SK-N-MC (cell line): ENCODE data around the gene PDE9A.

Source experiments
- DNase-seq: peaks from one replicate; pipeline ENCODE4 v3.0.0-alpha.2; 2011; ENCODE audit warnings: low read depth, low spot score
- H3K27ac ChIP-seq: fragments of 200-600 bp; sonication (generic); 2 replicates; pipeline ENCODE4 v1.5.1; 2016; ENCODE audit warnings: mixed run types
- H3K36me3 ChIP-seq: fragments of 200-600 bp; sonication (generic); 2 replicates; pipeline ENCODE4 v1.6.1; 2017; ENCODE audit warnings: antibody characterized with exemption, low read length, mixed read lengths; ENCODE audit not compliant: insufficient read depth
- H3K4me3 ChIP-seq: fragments of 200-600 bp; sonication (generic); 2 replicates; pipeline ENCODE4 v1.5.1; 2016
- H3K9ac ChIP-seq: fragments of 200-600 bp; sonication (generic); 2 replicates; pipeline ENCODE4 v1.8.0; 2017; ENCODE audit warnings: mixed run types, mixed read lengths; ENCODE audit not compliant: insufficient read length
- H3K9me3 ChIP-seq: fragments of 200-600 bp; sonication (generic); 2 replicates; pipeline ENCODE4 v1.6.1; 2017; ENCODE audit warnings: low read depth, mild to moderate bottlenecking, antibody characterized with exemption, low read length, moderate library complexity, mixed read lengths
- EZH2 ChIP-seq: fragments of 200-600 bp; sonication (generic); IDR thresholded peaks from one replicate; pipeline ENCODE4 v1.6.1; 2017; ENCODE audit warnings: antibody characterized with exemption
- FOXP2 ChIP-seq: optimal IDR thresholded peaks from 2 replicates; pipeline ENCODE3; 2011; ENCODE audit warnings: mild to moderate bottlenecking, moderate library complexity; ENCODE audit not compliant: insufficient read depth; ENCODE audit errors: extremely low read length, control extremely low read depth
- POLR2AphosphoS5 ChIP-seq: IDR thresholded peaks from 2 replicates; pipeline ENCODE4 v1.6.1; 2012; ENCODE audit warnings: mild to moderate bottlenecking, low read depth, low read length, borderline replicate concordance

The PDE9A gene

DNA sequence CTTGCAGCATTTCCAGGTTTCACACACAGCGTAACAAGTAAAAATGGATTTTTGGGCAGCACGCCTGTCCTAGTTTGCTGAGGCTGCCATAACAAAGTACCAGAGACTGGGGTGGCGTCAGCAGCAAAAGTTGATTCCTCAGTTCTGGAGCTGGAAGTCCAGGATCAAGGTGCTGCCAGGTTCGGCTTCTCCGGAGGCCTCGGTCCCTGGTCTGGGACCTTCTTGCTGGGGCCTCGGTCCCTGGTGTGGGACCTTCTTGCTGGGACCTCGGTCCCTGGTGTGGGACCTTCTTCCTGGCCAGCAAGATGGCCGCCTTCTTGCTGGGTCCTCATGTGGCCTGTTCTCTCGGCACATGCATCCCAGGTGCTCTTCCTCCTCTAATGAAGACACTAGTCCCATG, 104.0 kb downstream of the PDE9A start:
- no peaks in the 10 kb centered on the region for H3K9me3 ChIP-seq
- H3K27ac ChIP-seq: no peak overlapping the region
- H3K36me3 ChIP-seq: no peaks in the 10 kb centered on the region; the same call in 1 of the 2 replicates
- no peak for DNase-seq
- no peak overlapping the region for H3K4me3 ChIP-seq
- H3K9ac ChIP-seq: no peak overlapping the region
- TF ChIP-seq POLR2AphosphoS5 (no peak), FOXP2 (no peak), EZH2 (no peak)

DNA sequence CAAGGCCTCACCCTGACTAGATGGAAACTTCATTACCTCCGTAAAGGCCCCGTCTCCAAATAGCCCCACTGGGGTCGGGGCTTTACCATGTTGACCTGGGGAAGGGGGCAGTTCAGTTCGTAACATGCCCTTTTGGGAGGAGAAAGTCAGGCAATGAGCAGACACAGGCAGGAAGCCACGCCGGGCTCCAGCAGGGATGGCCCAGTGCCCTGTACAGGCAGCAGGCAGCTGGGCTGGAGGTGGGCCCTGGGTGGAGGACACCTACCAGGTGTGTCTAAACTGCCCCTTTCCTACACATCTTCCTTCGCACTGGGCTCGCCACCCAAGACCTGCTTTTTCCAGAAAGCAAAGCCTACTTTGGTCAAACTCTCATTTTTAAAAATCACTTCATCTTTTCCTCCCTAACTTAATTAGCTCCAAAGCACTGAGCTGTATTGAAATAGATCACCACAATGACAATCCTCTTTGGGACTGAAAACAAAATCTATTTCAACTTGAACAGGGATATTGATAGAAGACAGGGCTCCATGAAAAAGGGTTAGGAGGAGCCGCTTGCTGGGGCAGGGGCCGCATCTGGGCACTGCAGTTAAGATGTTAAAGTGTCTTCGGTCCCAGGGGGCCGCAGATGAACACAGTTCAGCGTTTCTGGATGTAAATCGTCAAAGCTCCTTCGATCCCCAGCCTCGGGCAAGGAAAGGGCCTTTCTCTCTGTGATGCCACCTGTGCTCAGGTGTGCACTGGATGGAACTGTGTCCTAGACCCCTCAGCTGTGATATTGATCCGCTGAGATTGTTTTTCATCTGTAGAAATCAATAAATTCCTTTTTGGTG, 104.6 kb downstream of the PDE9A start:
- H3K9me3 ChIP-seq: no peaks in the 10 kb centered on the region
- H3K9ac ChIP-seq: no peak overlapping the region
- H3K4me3 ChIP-seq: no peak overlapping the region
- TF ChIP-seq EZH2 (no peak), FOXP2 (no peak), POLR2AphosphoS5 (no peak)
- no peak overlapping the region for H3K27ac ChIP-seq
- DNase-seq: no peak
- H3K36me3 ChIP-seq: no peaks in the 10 kb centered on the region; the same call in 1 of the 2 replicates

DNA sequence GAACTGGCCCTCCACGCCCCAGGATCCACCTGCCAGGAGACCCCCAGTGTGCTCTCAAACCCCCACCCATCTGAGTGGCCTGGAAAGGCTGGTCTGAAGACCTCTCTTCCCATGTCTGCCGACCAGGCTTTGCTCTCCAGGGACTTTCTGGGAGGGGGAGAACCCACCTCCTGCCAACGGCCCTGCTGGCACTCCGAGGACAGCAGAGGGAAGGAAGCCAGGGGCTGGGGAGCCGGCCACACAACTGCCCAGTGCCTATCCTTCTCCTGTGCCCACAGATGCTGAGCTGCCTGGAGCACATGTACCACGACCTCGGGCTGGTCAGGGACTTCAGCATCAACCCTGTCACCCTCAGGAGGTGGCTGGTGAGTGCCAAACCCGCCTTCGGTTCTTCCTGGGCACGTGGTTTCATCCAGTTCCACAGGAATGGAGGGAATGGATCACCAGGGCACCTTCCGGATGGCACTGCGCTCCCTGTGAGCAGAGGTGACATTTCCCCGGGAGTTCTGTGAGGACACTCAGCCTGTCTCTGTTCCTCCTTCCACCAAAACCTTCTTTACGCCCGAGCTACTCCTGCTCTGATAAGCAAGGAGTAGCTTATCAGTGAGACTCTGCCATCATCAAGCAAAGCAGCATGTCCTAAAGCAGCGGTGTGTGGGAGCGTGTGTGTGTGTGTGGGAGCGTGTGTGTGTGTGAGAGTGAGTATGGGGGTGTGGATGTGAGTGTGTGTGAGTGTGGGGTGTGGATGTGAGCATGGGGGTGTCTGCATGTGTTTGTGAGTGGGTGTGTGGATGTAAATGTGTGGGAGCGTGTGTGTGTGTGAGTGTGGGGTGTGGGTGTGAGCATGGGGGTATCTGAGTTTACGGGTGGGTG, 105.5 kb downstream of the PDE9A start:
- TF ChIP-seq EZH2 (no peak), POLR2AphosphoS5 (no peak), FOXP2 (no peak)
- no peak for DNase-seq
- H3K36me3 ChIP-seq: no peaks in the 10 kb centered on the region; the same call in 1 of the 2 replicates
- no peaks in the 10 kb centered on the region for H3K9me3 ChIP-seq
- no peak overlapping the region for H3K4me3 ChIP-seq
- H3K27ac ChIP-seq: no peak overlapping the region
- no peak overlapping the region for H3K9ac ChIP-seq

DNA sequence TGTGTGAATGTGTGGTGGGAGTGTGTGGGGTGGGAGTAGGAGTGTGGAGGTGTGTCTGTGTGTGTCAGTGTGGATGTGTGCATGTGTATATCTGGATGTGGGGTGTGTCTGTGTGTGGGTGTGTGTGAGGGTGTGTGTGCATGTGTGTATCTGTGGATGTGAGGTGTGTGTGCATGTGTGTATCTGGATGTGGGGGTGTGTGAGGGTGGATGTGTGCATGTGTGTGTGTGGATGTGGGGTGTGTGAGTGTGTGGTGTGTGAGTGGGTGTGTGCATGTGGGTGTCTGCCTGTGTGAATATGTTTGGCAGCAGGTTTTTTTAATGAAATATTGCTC, 106.1 kb downstream of the PDE9A start:
- TF ChIP-seq FOXP2: no peak
- no peak for TF ChIP-seq EZH2
- TF ChIP-seq POLR2AphosphoS5: no peak
- no peaks in the 10 kb centered on the region; the same call in 1 of the 2 replicates for H3K36me3 ChIP-seq
- no peaks in the 10 kb centered on the region for H3K9me3 ChIP-seq
- no peak overlapping the region for H3K27ac ChIP-seq
- DNase-seq: no peak
- H3K4me3 ChIP-seq: no peak overlapping the region
- no peak overlapping the region for H3K9ac ChIP-seq

DNA sequence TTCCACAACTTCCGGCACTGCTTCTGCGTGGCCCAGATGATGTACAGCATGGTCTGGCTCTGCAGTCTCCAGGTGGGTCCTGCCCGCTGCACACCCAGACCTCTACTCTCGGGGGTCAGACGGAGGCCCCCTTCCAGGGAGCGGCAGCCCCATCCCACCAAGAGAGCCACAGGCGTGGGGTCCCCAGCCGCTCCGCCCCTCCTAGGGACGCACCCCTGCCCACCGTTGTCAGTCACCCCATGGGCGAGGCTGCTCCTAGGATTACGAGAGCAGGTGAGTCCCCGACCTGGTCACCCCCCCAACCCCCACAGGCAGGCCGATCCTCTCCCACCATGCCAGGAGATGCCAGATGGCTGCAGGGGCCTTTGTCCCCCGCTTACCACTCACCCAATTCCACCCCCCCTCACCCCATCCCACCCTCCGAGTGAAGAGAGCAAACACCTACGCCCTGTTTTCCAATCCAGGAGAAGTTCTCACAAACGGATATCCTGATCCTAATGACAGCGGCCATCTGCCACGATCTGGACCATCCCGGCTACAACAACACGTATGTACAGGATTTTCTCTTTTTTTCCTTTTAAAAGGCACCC, 107.0 kb downstream of the PDE9A start:
- no peaks in the 10 kb centered on the region; the same call in 1 of the 2 replicates for H3K36me3 ChIP-seq
- H3K9ac ChIP-seq: no peak overlapping the region
- no peak for DNase-seq
- H3K27ac ChIP-seq: no peak overlapping the region
- no peak overlapping the region for H3K4me3 ChIP-seq
- no peaks in the 10 kb centered on the region for H3K9me3 ChIP-seq
- TF ChIP-seq FOXP2: no peak
- no peak for TF ChIP-seq POLR2AphosphoS5
- no peak for TF ChIP-seq EZH2

DNA sequence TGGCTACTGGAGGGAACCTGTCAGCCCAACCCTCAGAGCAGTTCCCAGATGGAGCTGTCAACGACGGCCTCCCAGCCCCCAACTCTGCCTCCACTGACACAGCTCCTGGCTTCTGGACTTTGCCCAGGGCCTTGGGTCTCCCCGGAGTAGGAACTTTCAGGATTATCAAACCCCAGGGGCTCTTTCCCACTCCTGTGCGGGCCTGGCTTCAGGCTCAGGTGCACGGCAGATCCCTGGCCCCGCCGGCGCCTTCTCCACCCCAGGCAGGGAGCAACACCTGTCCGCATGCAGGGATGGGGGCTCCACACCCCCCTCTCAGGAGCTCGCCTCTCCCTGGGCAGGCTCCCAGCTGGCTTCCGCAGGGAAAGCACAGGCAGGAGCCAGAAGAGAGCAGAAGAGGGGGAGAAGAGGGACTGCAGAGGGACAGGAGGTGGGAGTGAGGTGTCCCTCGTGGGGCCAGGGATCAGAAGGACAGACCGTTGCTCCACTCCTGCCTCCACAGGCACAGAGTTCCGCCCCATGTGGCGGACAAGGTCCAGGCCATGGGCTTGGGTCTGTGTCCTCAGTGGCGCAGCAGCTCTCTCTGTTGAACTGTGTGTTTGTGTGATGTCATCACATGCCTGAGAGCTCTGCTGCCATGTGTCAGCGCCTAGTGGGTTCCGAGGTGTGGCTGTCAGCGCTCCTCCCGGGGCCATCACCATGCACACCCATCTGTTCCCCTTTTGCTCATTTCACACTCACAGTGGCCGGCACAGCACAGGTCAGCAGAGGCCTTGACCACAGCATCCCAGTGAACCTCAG, 107.7 kb downstream of the PDE9A start:
- peaks cover 4% of the 10 kb centered on the region; the same call in 1 of the 2 replicates for H3K36me3 ChIP-seq
- no peak overlapping the region for H3K9ac ChIP-seq
- TF ChIP-seq EZH2 (no peak), POLR2AphosphoS5 (no peak), FOXP2 (no peak)
- H3K27ac ChIP-seq: no peak overlapping the region
- no peaks in the 10 kb centered on the region for H3K9me3 ChIP-seq
- no peak for DNase-seq
- no peak overlapping the region for H3K4me3 ChIP-seq

DNA sequence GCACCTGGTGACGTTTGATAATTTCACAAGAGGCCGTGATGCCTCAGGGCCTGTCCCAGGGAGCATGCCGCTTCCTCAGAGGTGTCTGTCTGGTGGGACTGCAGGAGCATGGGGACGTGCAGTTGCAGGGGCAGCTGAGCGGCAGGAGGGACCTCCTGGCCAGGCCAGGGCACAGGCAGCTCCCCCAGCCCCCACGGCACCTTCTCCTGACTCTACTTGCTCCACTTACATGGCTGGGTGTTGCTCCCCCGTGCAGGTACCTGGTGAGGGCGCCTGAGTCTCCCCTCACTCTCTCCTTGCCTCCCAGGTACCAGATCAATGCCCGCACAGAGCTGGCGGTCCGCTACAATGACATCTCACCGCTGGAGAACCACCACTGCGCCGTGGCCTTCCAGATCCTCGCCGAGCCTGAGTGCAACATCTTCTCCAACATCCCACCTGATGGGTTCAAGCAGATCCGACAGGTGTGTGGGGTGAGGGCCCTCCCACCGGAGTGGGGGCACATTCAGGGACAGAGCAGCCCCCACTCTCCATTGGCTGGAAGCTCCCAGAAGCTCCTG, 108.4 kb downstream of the PDE9A start:
- TF ChIP-seq POLR2AphosphoS5 (no peak), EZH2 (no peak), FOXP2 (no peak)
- peaks cover 4% of the 10 kb centered on the region; the same call in 1 of the 2 replicates for H3K36me3 ChIP-seq

More for the DNA sequence above, 108.4 kb downstream of the PDE9A start:
- no peak overlapping the region for H3K4me3 ChIP-seq
- H3K9me3 ChIP-seq: no peaks in the 10 kb centered on the region
- no peak overlapping the region for H3K9ac ChIP-seq
- no peak for DNase-seq
- no peak overlapping the region for H3K27ac ChIP-seq
